NCI-H1436 (cell line): Measurements from ENCODE around the gene NRG3.

ENCODE experiments used
- DNase-seq: peaks from one replicate; lab custom pipeline; 2025; lab: John Stamatoyannopoulos, UW

The NRG3 gene

DNA sequence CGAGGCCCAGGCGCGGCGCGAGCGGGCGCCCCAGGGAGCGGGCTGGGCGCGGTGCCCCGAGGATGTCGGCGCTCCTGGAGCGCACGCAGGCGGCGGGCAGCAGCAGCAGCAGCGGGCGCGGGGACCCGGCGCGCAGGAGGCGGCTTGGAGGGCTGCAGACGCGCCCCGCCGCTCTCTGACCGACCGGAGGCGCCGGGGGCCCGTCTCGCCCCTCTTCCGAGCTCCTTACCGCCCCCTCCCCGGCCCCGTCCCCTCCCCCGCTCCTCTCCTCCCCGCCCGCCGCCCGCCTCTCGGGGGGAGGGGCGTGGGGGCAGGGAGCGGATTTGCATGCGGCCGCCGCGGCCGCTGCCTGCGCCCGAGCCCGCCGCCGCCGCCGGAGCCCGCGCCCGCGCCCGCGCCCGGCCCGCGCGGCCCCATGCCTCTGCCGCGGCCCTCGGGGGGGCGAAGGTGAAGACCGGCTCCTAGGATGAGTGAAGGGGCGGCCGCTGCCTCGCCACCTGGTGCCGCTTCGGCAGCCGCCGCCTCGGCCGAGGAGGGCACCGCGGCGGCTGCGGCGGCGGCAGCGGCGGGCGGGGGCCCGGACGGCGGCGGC, at the start of gene NRG3:
Gene NRG3 (plus strand): TSS at position 320 of the 592 bp plus-strand sequence.
- no peak for DNase-seq

DNA sequence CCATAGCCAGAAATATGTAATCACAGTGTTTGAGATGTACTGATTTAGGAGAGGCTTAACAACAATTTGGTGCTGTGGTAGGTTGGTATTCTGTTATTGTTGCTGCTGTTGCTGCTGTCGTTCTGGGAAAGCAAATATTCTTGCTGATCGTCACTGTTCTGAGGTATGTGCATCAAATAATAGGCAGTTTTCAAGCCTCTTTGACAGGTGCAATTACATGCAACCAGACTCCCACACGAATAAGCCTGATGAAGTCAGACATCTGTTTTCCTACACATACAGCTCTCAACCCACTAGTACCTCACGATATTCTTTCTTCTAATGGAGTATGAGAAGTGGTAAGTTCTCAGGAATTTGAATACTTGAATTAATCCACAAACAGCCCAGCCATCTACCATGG, 46.7 kb upstream of the NRG3 start:
- DNase-seq, result no peak

DNA sequence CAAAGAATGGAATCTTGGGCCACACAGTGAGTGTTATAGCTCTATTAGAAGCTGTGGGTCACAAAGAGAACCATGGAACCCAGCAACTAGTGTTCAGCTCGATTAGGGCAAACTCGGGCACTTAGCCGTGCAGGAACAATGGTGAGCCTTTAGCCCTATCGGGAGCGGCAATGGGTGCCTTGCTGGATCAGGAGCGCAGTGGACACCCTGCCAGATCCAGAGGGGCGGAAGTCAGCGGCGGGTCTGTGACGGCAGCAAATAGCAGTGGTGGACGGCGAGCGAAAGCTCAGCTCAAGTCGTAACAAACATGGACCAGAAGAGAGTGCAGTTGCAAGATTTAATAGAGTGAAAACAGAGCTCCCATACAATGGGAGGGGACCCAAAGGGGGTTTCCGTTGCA, 43.9 kb upstream of the NRG3 start:
- no peak for DNase-seq

DNA sequence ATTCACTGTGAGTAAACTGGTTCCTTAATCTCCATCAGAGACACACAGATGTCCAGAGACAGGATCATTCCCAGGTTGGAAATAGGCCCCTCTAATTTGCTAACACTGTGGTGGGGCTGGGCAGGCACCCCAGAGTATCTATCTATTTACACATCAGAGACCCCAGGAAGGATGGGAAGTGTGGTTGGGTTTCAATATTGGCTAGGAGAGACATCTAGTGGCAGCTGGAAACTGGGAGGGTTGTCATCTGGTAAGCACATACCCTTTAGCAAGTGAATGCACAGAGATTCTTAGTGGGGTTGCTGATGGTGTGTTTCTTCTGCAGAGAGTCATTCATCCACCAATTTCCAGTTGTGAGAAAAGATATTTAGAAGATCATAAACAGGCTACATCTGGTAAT, 36.0 kb upstream of the NRG3 start:
- no peak for DNase-seq

DNA sequence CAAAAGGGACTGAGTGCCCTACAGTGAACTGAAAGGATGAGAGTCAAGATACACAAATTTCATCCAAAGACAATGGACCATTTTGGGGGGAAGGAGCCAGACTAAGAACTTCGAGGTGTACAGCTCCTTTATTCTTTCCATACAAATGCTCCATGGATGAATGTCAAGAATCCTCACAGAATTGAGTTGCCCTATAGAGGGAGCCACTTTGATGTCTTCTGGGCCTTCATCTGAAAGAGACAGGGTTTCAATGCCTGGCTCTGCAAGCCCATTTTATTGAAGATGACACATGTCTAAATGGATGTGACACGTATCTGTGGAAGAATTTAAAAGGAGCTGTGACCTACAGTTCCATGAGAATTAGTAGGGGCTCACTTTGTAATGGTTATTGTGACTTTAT, 32.0 kb upstream of the NRG3 start:
- DNase-seq, result no peak

DNA sequence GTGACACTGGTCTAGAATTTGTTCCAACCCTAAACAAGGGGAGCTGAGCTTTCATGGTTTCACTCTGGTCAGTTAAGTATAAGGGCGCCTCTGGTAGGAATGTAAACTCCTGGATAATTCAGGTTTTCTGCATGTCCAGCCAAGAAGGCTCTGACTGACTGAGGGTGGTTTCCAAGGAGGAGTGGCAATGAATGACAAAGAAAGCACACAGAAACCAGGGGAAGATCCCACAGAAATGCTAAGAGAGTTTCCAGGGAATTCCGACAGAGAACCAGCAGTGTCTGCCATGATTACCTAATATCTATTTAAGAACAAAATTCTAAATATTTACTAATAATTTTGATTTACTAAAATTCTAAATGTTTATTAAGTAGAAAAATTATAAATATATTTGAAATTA, 27.3 kb upstream of the NRG3 start:
- DNase-seq, result no peak

DNA sequence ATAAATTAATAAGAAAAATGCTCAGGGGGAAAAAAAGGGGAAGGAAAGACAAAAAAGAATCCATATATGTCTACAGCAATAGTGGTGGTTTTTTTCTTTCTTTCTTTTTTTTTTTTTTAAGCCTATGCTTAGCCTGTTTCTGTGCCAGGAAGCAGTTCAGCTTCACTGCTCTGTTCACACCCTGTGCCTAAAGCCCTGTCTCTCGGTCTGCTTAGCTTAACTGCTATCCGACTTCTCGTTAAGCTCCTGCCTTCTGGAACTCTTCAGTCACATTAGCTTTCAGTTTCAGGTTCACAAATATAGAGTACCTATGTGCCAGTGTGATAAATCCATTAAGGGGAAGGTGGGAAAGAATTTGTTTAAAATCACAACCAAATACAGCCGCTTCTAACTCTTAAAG, 26.5 kb upstream of the NRG3 start:
- no peak for DNase-seq

DNA sequence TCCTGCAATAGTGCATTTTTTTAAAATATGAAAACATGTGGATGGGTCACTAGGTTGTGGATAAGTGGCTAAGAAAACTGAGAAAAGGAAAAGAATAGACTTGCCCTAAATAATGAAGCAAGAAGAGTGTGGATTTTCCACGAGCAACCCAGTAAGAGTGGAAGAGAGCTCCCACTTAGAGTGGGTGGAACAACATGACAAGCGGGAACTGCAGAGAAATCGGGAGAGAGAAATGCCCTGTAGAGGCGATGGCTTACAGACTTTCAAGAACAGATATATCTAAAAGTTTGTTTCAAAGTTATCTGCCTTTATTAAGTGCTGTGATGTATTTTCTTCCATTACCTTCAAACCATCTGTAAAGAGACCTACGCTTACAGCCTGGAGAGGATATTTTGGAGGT, 26.1 kb upstream of the NRG3 start:
- no peak for DNase-seq

DNA sequence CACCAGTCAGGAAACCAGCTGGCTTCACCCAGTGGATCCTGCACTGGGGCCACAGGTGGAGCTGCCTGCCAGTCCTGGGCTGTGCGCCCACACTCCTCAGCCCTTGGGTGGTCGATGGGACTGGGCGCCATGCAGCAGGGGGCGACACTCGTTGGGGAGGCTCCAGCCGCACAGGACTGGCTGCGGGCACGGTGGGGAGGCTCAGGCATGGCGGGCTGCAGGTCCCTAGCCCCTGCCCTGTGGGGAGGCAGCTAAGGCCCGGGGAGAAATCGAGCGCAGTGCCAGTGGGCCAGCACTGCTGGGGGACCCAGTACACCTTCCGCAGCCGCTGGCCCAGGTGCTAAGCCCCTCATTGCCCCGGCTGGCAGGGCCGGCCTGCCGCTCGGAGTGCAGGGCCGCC, 12.4 kb upstream of the NRG3 start:
- DNase-seq, result no peak

DNA sequence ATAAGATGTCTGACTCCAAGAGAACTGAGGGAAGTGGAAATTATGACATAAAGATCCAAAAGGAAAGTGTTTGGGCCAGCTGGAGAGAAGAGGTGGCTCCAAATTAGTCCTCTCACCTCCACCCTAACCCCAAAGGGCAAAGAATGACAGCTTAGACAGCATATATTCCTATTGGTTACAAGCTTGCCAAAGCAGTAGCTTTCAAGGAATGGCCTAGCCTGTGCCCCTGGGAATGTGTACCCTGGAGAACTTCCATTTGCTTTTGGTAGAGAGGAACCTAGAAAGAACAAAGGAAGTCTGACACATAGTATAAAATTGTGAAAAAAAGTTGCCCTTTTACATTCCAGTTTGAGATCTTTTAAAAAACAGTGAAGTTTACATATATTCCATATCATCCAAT, 11.2 kb upstream of the NRG3 start:
- DNase-seq, result no peak

DNA sequence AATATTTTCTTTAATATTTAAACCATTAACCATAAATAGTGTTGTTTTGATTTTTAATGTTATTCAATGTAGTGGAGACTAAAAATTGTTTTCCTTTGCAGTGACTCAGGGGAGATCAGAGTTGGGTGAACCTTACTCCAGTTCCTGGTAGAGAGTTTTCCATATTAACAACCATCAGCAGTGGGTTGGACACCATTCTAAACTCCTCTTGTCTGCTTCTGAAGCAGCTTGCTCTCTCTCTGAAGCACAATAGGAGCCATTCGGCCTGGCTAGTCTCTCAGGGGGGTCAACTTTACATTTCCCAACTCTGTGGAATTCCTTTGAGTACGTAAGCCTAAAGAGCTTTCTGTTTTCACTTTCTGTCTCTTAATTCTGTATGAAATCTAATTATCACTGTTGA, 9.4 kb upstream of the NRG3 start:
- no peak for DNase-seq

DNA sequence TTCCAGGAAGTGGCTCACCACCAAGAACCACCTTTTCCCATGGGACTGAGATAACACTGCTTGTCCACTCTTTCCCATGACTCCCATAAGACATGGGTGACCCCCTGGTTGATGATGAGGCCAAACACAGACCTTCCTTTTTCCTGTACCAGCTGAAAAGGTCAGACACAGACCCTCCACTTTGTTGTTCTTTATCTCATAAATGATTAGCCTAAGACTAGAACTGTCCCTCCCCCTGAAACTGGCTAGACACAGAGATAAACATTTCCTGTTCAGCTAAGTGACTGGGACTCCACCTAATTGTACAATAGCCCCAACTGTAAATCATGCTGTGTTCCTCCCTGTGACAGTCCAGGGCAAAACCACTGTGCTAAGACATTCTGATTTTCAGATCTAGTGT, 8.2 kb upstream of the NRG3 start:
- DNase-seq, result no peak

DNA sequence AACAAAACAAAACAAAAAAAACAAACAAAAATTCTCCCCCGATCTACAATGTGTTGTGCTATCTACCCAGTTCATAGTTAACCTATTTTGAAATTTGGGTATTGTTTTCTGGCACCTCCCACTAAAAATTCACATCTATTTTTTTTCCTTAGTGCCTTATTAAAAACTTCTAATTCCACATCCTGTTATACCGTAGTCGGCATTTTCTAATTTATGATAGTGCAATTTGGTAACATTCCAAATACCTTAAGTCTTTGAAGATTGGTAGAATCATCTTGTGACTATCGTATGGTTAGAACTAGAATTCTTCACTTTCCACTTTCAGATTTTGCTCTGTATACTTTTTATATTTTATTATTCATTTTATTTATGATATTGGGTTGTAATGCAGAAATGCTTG, 4.5 kb upstream of the NRG3 start:
- no peak for DNase-seq

DNA sequence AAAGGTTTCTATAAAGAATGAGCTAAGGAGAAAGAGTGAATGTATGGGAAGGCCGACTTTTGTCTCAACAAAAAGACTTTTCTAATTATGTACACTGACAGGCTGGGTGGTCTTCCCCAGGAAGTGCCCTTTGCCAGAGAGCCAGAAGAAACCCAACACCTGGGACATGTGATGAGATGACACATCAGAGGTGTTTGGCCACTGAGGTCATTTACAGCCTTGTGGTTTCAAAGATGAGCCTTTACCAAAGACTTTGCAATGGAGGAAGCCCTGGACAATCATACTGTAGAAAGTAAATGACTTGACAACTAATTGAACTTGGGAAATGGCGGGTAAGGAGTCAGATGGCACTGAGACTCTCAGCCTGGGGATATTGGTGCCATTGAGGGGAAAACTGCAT, 3.4 kb upstream of the NRG3 start:
- DNase-seq, result no peak

DNA sequence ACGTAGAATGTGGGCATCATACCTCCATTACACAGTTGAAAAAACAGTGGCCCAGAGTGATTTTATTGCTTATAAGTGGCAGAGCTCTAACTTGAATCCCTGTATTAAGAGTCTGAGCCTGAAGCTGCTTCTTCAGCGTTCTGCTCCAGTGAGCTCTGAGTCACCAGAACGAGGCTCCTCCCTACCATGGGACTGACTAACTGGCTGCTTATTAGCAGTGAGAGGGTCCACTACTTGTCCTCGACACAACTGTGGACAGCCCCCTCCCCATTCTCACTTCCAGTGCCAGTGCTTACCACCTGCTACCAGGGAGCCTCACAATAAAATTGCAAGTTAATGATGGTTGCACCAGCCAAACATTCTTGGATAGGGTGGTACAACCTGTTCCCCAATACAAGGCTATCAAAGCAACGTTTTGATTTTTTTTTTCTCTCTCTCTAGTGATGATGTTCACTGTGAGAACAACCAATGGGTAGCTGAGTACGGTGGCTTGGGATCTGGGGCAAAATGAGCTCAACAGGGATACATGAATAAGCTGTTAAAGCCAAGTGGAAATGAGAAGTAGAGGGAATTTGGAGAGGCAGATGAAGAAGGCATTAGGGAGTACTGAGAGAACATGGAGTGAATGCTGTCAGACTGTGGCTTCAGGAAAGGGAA, 2.7 kb upstream of the NRG3 start:
- DNase-seq, result no peak

DNA sequence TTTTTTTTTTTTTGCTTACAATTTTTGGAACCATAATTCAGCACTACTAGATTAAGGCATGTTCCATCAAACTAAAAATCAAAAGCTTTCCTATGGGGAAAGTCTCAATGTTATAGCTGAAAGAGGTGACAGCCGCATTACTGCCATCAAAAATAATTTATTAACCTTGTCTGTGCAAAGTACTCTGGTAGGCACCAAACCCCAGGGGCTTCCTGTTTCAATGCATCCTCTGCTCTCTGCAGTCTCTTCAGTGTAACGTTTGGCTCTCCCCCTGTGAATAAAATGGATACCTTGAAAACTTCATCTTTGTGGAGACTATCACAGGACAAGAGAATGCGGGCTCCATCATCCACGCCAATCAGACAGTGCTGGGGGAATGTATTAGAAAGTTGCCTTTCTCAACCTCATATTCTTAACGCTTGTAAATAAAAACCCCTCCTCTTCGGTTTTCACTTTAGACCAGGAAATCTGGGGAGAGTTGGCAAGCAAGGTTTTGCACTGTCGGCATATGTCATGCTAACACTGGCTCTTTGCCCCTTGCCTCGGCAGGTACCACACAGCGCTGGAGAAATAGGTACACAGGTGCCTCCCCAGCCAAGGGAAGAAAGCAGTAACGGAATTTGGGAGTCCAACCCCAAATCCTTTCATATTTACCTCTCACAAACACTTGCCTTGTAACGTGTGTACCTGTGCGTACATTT, 1.6 kb upstream of the NRG3 start:
- no peak for DNase-seq

DNA sequence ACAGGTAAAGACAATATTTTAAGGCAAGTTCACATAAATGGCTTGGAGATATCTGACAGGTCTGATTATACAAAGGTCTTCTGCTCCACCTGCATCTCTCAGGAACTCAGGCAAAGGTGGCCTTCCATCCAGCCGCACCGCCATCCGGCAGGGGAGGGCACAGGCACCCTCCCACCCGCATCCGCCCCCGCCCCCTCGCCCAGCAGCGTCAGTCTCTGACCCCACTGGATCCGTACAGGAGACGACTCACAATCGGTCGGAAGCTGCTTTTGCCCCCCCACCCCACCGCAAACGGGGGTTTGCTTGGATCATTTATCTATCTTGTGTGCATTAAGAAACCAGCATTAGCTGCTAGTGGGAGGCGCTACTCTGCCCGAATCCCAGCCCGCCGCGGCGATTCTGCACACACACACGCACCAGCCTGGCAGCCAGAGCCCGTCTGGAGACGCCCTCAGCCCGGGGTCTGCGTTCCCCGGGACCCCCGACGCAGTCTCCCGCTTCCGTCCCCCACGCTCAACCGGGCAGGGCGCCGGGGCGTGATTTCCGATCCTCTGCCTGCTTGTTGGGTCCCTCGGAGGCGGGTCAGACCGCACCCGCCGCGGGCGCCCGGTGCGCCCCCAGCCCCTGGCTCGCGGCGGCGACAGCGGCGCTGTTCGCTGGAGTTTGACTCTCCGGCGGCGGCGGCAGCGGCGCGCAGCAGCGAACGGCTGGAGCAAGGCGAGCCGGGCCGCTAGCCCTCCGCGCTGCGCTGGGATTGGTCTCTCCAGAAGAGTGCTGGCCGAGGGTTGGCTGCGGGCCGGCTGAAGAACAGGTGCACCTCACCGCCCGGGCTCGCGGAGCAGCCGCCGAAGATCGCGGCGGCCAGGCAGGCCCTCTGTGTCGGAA, 820 bp upstream of the NRG3 start:
- DNase-seq, result no peak

DNA sequence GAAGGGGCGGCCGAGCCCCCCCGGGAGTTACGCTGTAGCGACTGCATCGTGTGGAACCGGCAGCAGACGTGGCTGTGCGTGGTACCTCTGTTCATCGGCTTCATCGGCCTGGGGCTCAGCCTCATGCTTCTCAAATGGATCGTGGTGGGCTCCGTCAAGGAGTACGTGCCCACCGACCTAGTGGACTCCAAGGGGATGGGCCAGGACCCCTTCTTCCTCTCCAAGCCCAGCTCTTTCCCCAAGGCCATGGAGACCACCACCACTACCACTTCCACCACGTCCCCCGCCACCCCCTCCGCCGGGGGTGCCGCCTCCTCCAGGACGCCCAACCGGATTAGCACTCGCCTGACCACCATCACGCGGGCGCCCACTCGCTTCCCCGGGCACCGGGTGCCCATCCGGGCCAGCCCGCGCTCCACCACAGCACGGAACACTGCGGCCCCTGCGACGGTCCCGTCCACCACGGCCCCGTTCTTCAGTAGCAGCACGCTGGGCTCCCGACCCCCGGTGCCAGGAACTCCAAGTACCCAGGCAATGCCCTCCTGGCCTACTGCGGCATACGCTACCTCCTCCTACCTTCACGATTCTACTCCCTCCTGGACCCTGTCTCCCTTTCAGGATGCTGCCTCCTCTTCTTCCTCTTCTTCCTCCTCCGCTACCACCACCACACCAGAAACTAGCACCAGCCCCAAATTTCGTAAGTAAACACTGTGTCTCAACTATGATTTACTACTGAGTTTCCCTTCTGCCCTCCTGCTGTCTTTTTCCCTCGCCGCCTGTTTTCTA, 666 bp downstream of the NRG3 start:
- DNase-seq, result no peak

DNA sequence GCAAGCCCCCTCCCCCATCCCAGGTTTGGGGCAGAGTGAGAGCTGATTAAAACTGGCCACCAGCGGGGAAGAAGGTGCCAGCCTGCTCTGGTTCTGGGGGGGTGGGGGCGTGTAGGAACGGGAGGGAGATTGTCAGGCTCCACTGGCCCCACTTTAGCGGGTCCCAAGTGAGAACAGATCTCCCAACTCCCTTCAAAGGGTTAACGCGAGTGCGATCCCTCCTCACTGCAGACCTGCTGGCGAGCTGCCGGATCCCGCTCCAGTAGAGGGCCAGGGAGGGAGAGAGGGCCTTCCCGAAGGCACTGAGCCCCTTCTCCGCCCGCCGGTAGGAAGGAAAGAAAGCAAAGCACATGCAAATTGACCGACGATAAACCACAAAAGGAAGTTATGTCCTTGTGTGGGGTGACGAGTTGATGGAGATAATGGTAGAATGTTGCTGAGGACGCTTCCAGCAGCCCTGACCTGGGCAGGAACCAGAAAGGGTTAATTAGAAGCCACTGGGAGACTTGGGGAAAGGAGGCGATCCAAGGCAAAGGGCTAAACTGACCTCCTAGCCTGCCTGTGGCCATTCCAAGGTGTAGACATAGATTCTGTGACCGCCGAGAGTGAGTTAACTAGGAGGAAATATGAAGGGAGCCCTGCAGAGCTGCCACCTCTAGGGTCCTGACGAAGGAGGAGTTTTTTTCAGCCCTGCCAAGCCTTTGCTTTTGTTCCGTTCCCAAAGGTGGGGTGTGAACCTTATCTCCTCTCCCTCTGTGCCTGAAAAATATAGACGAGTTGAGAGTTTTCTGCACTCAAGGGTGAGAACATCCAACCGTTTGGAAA, 1.5 kb downstream of the NRG3 start:
- no peak for DNase-seq

DNA sequence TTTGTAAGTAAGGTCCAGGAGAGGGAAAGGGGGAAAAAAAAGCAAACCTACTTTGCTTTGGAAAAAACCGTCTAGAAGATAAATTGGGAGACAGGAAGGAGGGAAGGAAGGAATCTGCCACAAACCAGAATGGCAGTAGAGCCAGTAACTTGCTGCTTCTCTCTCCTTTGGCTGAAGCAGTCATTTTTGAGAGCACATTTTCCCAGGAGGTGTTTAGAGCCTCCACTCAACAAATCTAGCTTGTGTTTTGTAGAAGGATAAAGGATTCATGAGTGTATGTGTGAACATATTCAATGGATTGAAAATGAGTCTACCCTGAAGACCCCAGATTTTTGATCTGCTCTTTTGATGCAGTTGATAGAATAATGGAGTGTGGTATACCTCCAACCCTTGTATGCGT, 2.6 kb downstream of the NRG3 start:
- DNase-seq, result no peak

DNA sequence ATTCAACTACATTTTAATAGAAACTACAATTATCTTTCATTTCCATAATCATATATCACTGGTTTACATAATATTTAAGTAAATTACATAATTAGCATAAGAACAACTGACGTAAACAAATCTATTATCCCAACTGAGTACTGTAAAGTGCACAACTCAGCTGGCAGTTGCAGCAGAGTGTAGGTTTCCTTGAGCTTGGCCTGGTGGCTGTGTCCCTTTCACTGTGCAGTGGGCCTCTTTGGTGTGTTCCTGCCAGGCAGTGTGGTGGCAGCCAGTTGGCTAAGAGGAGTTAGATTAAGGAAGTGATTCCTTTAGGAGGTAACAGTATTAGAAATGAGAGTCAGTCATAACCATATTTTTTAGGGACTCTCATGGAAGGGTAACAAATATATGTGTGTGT, 7.0 kb downstream of the NRG3 start:
- DNase-seq, result no peak
